ENCODE data around the gene CRELD2. TPM values are rescaled to one million over a fixed set of nuclear protein-coding genes. Genes with fewer than 3 reads are reported as not detected.

Gene CRELD2, protein sequence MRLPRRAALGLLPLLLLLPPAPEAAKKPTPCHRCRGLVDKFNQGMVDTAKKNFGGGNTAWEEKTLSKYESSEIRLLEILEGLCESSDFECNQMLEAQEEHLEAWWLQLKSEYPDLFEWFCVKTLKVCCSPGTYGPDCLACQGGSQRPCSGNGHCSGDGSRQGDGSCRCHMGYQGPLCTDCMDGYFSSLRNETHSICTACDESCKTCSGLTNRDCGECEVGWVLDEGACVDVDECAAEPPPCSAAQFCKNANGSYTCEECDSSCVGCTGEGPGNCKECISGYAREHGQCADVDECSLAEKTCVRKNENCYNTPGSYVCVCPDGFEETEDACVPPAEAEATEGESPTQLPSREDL
- 10 to 100 TPM; 62.8 to 71.2 (median 64.2) TPM for total RNA-seq

DNA sequence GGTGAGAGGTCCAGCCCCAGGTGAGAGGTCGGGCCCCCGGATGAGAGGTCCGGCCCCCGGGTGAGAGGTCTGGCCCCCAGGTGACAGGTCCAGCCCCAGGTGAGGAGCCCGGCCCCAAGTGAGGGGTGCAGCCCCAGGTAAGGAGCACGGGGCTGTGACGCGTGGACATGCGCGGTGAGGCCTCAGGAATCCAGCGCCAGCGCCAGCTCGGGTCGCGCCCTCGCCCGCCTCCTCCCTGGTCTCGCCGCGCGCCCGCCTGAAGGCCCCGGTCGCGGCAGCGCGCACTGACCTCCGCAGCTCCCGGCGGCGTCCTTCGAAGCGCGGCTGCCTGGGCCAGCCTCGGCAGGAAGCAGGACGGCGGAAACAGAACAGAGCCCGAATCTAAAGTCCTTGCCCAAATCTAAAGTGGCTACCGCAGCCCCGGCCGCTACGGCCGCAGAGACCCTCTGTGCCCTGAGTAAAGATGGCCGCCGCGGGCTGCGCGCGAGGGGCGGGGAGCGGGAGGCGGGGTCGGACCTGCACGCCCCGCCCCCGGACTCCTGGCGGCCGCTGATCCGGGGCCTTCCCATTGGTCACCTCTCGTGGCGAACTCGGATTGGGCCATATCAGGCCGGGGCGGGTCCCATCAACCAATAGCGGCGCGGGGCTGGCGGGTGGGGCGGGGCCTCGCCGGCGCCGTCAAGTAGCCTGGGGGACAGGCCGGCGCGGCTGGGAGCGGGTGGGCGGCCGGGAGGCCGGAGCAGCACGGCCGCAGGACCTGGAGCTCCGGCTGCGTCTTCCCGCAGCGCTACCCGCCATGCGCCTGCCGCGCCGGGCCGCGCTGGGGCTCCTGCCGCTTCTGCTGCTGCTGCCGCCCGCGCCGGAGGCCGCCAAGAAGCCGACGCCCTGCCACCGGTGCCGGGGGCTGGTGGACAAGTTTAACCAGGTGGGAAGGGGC lies at the start of gene CRELD2, which contains the start of gene ALG12:
CRELD2 (plus strand) TSS at position 661 of the 937 bp plus-strand sequence; CDS start at position 797, 136 bp downstream.
ALG12 (minus strand) TSS at position 465 of the 937 bp plus-strand sequence. CDS start 4,673 bp downstream, outside the sequence.
- DNase-seq (peak; percentile 96), ATAC-seq (peak; percentile 98)
- H3K4me1 Mint-ChIP-seq (ENCODE audit: low read depth), result peaks cover 28% of the 10 kb centered on the region
- H3K36me3 Mint-ChIP-seq (ENCODE audit: insufficient read depth), result peaks cover under 1% of the 10 kb centered on the region
- no peaks in the 10 kb centered on the region for H3K27me3 Mint-ChIP-seq (ENCODE audit: low read depth)
- peak within 1 kb of the TSS; percentile 86 for H3K4me3 Mint-ChIP-seq
- H3K9me3 Mint-ChIP-seq, result no peaks in the 10 kb centered on the region

DNA sequence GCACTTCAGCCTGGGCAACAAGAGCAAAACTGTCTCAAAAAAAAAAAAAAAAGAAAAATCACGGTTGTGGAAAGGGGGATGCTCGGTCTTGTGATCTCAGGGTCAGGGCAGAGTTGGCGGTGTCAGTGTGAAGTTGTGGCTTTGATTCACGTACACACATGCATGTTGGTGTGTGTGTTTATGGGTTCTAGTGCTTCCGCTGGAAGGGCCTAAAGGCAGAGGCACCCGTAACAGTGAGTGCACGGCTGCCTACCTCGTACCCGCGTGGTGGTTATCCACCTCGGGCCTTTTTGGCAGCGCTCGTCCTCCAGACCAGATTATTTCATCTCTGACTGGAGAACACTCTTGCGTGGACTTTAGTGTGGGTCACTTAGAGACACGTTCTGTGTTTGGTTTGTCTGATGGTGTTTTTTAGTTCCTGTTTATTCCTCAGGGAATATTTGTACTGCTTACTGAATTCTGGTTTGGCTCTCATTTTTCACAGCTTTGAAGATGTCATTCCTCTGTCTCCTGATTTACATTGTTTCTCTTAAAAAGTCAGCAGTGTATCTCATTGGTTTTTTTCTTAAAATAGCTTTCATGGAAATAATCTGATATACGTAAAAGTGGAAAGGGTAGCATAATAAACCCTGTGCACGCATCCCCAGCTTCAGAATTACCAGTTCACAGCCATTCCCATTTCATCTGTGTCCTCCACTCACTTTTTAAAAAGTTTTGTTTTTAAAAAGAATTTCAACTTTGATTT lies 49.2 kb upstream of the CRELD2 start:
- Mint-ChIP-seq H3K4me1 (ENCODE audit: low read depth) (peaks cover 66% of the 10 kb centered on the region), H3K36me3 (ENCODE audit: insufficient read depth) (peaks cover 25% of the 10 kb centered on the region), H3K27me3 (ENCODE audit: low read depth) (no peaks in the 10 kb centered on the region), H3K9me3 (peaks cover 23% of the 10 kb centered on the region), H3K4me3 (no peak overlapping the region)
- DNase-seq, result no peak
- no peak for ATAC-seq

DNA sequence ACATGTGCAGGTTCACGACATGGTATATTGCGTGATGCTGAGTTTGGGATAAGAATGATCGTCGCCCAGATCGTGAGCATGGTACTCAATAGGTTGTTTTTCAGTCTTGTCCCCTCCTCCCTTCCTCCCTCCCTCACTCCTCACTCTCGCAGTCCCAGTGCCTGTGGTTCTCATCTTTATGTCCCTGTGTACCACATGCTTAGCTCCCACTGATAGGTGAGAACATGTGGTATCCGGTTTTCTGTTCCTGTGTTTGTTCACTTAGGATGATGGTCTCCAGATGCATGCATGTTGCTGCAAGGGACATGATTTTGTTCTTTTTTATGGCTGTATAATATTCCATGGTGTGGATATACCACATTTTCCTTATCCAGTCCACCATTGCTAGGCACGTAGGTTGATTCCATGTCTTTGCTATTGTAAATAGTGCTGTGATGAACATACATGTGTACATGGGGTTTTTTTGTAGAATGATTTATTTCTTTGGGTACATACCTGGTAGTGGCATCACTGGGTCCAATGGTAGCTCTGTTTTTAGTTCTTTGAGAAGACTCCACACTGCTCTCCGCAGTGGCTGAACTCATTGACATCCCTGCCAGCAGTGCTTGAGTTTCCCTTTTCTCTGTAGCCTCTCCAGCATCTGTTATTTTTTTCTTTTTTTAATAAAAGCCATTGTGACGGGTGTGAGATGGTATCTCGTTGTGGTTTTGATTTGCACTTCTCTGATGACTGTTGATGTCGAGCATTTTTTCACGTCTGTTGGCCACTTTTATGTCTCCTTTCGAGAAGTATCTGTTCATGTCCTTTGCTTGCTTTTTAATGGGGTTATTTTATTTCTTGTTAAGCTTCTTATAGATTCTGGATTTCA lies 48.4 kb upstream of the CRELD2 start:
- Mint-ChIP-seq H3K36me3 (ENCODE audit: insufficient read depth) (peaks cover 28% of the 10 kb centered on the region), H3K4me3 (peak overlapping the region; percentile 55), H3K4me1 (ENCODE audit: low read depth) (peaks cover 66% of the 10 kb centered on the region), H3K9me3 (peaks cover 23% of the 10 kb centered on the region), H3K27me3 (ENCODE audit: low read depth) (no peaks in the 10 kb centered on the region)
- ATAC-seq (peak; percentile 62 to 76), DNase-seq (no peak)

DNA sequence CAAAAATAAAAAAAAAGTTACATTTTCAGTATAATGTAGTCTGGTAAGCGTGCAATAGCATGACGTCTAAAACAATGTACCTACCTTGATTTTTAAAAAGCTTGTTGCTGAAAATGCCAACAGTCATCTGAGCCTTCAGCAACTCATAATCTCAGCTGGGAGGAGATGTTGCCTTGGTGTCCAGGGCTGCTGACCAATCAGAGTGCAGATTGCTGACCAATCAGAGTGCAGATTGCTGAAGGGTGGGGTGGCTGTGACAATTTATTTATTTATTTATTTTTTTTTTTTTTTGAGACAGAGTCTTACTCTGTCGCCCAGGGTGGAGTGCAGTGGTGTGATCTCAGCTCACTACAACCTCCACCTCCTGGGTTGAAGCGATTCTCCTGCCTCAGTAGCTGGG lies 47.0 kb upstream of the CRELD2 start:
- Mint-ChIP-seq H3K36me3 (ENCODE audit: insufficient read depth) (peaks cover 21% of the 10 kb centered on the region), H3K4me1 (ENCODE audit: low read depth) (peaks cover 64% of the 10 kb centered on the region)

DNA sequence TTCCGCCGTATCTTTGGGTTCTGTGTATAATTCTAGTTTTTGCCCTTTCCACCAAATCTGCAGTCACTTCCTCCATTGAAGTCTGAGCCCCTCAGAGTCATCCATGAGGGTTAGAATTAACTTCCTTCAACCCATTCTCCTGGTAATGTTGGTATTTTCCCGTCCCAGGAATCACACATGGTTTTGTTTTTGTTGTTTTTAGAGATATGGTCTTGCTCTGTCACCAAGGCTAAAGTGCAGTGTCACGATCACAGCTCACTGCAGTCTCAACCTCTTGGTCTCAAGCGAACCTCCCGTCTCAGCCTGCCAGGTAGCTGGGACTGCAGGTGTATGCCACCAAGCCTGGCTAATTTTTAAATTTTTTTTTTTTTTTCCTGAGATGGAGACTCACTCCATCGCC lies 46.1 kb upstream of the CRELD2 start:
- DNase-seq, result no peak
- no peak for ATAC-seq
- H3K4me1 Mint-ChIP-seq (ENCODE audit: low read depth), result peaks cover 55% of the 10 kb centered on the region
- no peak overlapping the region for H3K4me3 Mint-ChIP-seq
- H3K9me3 Mint-ChIP-seq, result peaks cover 7% of the 10 kb centered on the region
- no peaks in the 10 kb centered on the region for H3K27me3 Mint-ChIP-seq (ENCODE audit: low read depth)
- H3K36me3 Mint-ChIP-seq (ENCODE audit: insufficient read depth), result peaks cover 18% of the 10 kb centered on the region

More for the DNA sequence above, 47.0 kb upstream of the CRELD2 start:
- Mint-ChIP-seq H3K27me3 (ENCODE audit: low read depth) (no peaks in the 10 kb centered on the region), H3K4me3 (no peak overlapping the region), H3K9me3 (peaks cover 13% of the 10 kb centered on the region)
- DNase-seq, result no peak
- no peak for ATAC-seq

DNA sequence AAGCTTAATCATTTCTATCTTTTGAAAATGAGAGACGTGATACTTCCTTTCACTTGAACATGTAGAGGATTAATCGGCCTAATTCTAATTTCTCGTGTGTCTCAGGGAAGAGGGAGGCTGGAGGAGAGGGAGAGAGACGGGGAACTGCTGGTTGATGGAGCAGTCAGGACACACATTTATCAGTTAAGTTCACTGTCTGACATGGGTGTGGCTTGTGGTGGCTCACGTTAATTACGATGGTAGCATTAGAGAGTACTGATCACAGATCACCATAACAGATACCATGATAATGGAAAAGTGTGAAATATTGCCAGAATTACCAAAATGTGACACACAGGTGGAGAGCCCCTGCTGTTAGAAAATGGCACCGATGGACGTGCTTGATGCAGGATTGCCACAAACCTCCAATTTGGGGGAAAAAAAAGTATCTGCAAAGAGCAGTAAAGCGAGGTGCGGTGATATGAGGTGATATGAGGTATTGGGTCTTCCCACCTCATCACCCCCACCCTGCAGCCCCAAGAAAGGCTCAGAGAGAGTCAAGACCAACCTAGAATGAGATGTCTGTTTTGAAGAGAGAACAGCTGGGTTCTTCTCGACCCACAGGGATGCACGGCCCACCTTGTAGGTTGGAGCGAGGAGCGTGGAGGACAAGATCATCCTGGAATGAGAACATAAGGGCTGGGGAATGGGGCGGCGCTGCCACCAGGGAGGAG lies 45.0 kb upstream of the CRELD2 start:
- DNase-seq (no peak), ATAC-seq (no peak)
- Mint-ChIP-seq H3K9me3 (peaks cover 7% of the 10 kb centered on the region), H3K4me3 (no peak overlapping the region), H3K4me1 (ENCODE audit: low read depth) (peaks cover 45% of the 10 kb centered on the region), H3K36me3 (ENCODE audit: insufficient read depth) (peaks cover 23% of the 10 kb centered on the region), H3K27me3 (ENCODE audit: low read depth) (no peaks in the 10 kb centered on the region)

DNA sequence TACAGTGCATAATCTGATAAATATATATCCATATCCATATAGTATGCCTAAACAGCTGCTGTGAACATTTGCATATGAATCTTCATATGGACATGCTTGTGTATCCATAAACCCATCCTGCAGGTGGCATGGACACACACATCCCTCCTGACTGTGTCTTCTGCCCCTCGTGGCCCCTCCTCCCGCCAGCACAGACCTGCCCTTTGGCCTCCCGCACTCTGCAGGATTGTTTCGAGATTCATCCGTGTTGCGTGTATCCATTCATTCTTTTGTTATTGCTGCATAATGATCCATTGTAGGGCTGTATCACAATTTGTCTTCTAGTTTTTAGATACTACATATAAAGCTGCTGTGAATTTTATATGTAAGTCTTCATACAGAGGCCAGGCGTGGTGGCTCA lies 40.8 kb upstream of the CRELD2 start:
- Mint-ChIP-seq H3K36me3 (ENCODE audit: insufficient read depth) (peaks cover 22% of the 10 kb centered on the region), H3K4me3 (no peak overlapping the region)

DNA sequence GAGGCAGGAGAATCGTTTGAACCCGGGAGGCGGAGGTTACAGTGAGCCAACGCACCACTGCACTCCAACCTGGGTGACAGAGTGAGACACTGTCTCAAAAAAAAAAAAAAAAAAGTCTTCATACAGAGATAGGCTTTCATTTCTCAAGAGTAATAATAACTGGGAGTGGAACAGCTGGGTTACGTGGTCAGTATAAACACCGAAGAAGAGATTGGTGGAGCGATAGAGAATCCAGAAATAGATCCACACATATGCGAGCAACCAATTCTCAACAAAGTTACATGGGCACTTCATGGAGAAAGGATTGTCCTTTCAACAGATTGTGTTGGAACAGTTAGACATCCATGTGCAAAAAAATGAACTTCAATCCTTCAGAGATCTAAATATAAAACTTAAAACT lies 40.2 kb upstream of the CRELD2 start:
- DNase-seq (no peak), ATAC-seq (no peak)
- H3K4me3 Mint-ChIP-seq, result no peak overlapping the region
- no peaks in the 10 kb centered on the region for H3K27me3 Mint-ChIP-seq (ENCODE audit: low read depth)
- peaks cover 38% of the 10 kb centered on the region for H3K4me1 Mint-ChIP-seq (ENCODE audit: low read depth)
- no peaks in the 10 kb centered on the region for H3K9me3 Mint-ChIP-seq
- H3K36me3 Mint-ChIP-seq (ENCODE audit: insufficient read depth), result peaks cover 27% of the 10 kb centered on the region

More for the DNA sequence above, 40.8 kb upstream of the CRELD2 start:
- Mint-ChIP-seq H3K4me1 (ENCODE audit: low read depth) (peaks cover 38% of the 10 kb centered on the region), H3K27me3 (ENCODE audit: low read depth) (no peaks in the 10 kb centered on the region), H3K9me3 (no peaks in the 10 kb centered on the region)
- DNase-seq (no peak), ATAC-seq (no peak)

DNA sequence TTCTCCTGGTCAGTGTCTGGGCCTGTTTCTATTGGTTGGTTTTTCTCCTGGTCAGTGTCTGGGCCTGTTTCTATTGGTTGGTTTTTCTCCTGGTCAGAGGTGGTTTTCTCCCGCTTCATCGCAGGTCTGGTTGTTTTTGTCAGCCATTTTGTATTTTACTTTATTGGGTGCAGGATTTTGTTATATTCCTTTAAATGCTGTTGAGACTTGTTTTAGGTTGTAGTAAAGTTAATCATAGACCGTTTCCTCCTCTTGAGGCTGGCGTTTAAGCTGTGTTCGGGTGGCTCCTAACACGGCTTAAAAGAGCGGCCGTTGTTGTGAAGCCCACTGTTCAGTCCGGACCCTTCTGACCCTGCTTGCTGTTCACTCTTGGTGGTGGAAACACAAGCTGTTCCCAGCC lies 38.6 kb upstream of the CRELD2 start:
- Mint-ChIP-seq H3K36me3 (ENCODE audit: insufficient read depth) (peaks cover 36% of the 10 kb centered on the region), H3K4me3 (no peak overlapping the region), H3K27me3 (ENCODE audit: low read depth) (no peaks in the 10 kb centered on the region), H3K9me3 (no peaks in the 10 kb centered on the region), H3K4me1 (ENCODE audit: low read depth) (peaks cover 32% of the 10 kb centered on the region)
- no peak for ATAC-seq
- no peak for DNase-seq

DNA sequence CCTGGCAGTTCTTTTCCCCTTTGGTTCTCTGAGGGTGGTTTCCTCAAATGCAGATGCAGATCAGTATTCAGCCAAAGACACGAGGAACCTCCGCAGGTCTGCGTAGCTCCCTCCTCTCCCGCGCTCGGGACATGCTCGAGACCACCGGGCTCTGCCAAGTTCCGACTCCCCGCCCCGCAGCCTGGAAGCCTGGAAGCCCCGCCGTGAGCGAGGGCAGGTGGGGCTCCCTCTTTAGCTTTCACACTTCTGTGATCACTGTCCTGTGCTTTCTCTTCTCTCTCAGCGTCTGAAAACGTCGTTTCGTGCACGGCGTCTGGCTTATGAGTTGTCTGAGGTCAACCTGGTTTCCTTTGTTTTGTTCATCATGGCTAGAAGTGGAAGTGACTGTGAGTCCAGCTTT lies 38.2 kb upstream of the CRELD2 start:
- H3K27me3 Mint-ChIP-seq (ENCODE audit: low read depth), result no peaks in the 10 kb centered on the region
- H3K36me3 Mint-ChIP-seq (ENCODE audit: insufficient read depth), result peaks cover 36% of the 10 kb centered on the region
- DNase-seq (no peak), ATAC-seq (peak in 1 of 2 donors; percentile 50)
- peaks cover 29% of the 10 kb centered on the region for H3K4me1 Mint-ChIP-seq (ENCODE audit: low read depth)
- no peaks in the 10 kb centered on the region for H3K9me3 Mint-ChIP-seq
- H3K4me3 Mint-ChIP-seq, result no peak overlapping the region

DNA sequence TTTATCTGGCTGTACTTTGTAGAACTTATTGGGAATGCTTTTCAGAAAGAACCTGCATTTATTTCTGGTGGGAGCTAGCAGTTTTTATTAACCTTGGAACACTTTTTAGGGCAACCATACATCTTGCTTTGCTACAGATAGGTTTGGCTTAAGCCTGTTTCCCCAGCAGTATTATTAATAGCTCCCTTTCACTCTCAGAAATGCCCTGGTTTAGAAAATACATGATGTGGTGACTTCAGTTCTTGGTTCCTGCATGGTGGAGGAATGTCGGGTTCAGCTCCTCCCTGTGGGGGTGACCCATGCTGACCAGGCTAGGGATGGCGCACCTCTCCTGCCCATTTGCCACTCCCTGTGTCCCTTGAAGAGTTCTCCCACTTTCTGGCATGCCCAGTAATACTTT lies 36.6 kb upstream of the CRELD2 start:
- Mint-ChIP-seq H3K36me3 (ENCODE audit: insufficient read depth) (peaks cover 45% of the 10 kb centered on the region), H3K4me1 (ENCODE audit: low read depth) (peaks cover 25% of the 10 kb centered on the region), H3K9me3 (no peaks in the 10 kb centered on the region), H3K27me3 (ENCODE audit: low read depth) (no peaks in the 10 kb centered on the region), H3K4me3 (no peak overlapping the region)
- DNase-seq (no peak), ATAC-seq (no peak)

DNA sequence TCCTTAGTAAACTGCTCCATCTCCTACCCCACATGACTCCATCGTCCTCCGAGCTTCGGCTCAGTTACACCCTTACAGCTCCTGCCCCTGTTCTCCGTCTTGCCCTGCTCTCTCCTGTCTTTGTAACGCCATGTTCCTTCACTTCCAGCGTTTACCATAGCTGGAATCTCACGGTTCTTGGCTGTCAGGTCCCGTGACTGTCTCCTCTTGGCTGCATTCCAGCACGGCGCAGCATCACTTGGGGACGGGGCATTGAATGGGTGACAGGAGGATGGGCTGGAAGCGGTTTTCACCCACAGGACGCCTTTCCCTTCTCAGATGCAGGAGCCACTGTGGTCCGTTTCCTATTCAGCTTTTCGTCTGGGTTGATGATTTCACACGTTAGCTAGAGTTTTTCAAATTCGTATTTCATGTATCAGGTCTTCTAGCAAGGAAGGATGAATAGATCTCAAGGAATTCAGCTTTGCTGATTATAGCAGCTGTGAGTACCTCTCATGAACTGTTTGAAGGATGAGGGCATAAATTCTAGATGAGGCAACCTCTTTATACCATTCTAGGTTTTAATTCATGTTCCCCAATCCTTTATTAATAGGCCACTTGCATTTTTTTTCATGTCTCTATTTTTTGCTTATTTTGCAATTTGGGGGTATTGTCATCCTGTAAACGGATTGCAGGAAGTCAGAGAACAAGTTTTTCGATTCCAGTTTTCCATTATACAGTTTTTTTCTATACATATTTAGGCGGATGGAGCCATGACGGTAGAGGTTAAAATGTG lies 35.7 kb upstream of the CRELD2 start:
- ATAC-seq, result no peak
- no peaks in the 10 kb centered on the region for H3K27me3 Mint-ChIP-seq (ENCODE audit: low read depth)
- H3K9me3 Mint-ChIP-seq, result no peaks in the 10 kb centered on the region
- H3K4me1 Mint-ChIP-seq (ENCODE audit: low read depth), result peaks cover 25% of the 10 kb centered on the region
- no peak overlapping the region for H3K4me3 Mint-ChIP-seq
- H3K36me3 Mint-ChIP-seq (ENCODE audit: insufficient read depth), result peaks cover 50% of the 10 kb centered on the region
- DNase-seq, result no peak

Data from activated T-cell treated with anti-CD3 and anti-CD28 coated beads, Interleukin-2, amount 50 U/mL, for 4 hours (primary cell).